ENCODE results near the gene UBAP1L.
"Not testable (repeated sequence)": the region's sequence is repeated elsewhere in the genome, so short reads cannot be mapped to it uniquely, and the experiment has no call there.

Gene UBAP1L

GRCh38 chr15:65115086-65115485 is at the start of gene UBAP1L:
TSS of gene UBAP1L (minus strand) at chr15:65115200. CDS start at chr15:65106215, 8,985 bp downstream.
- Histone ChIP-seq H3K36me3 (peaks cover 96% of the 10 kb centered on the region), H3K4me1 (no peaks in the 10 kb centered on the region)
- no peak for TF ChIP-seq Cebpa-rat (IDR thresholded peaks at IDR 0.05)

GRCh38 chr15:65164139-65164538 is 49.1 kb upstream of the UBAP1L start:
- Histone ChIP-seq H3K27ac (no peak overlapping the region), H3K36me3 (peaks cover 80% of the 10 kb centered on the region), H3K27me3 (no peaks in the 10 kb centered on the region), H3K9ac (no peak overlapping the region), H3K4me2 (no peak overlapping the region), H3K4me1 (no peaks in the 10 kb centered on the region), H3K9me3 (no peaks in the 10 kb centered on the region), H4K20me1 (peaks cover 91% of the 10 kb centered on the region), H3K4me3 (no peak overlapping the region)
- TF ChIP-seq Cebpa-rat (IDR thresholded peaks at IDR 0.05), result no peak

More at GRCh38 chr15:65115086-65115485, at the start of gene UBAP1L:
- H3K9me3 ChIP-seq, result no peaks in the 10 kb centered on the region
- no peak within 1 kb of the TSS for H3K4me3 ChIP-seq
- H3K9ac ChIP-seq, result no peak within 1 kb of the TSS
- peaks cover 20% of the 10 kb centered on the region; the same call in 1 of the 2 replicates for H4K20me1 ChIP-seq
- H3K4me2 ChIP-seq, result no peak within 1 kb of the TSS
- H3K27me3 ChIP-seq, result no peaks in the 10 kb centered on the region
- no peak within 1 kb of the TSS for H3K27ac ChIP-seq

- Histone ChIP-seq H3K9me3 (no peaks in the 10 kb centered on the region), H3K9ac (no peak overlapping the region), H3K4me1 (no peaks in the 10 kb centered on the region), H3K27me3 (no peaks in the 10 kb centered on the region), H4K20me1 (peaks cover 93% of the 10 kb centered on the region), H3K27ac (no peak overlapping the region), H3K36me3 (peaks cover 86% of the 10 kb centered on the region), H3K4me2 (no peak overlapping the region), H3K4me3 (no peak overlapping the region)
- TF ChIP-seq Cebpa-rat (IDR thresholded peaks at IDR 0.05), result no peak
These were observed 48.0 kb upstream of the UBAP1L start for GRCh38 chr15:65163041-65163440.

- H3K4me1 ChIP-seq, result no peaks in the 10 kb centered on the region
- H3K27me3 ChIP-seq, result no peaks in the 10 kb centered on the region
- H3K4me2 ChIP-seq, result no peak overlapping the region
- H3K27ac ChIP-seq, result no peak overlapping the region
- peaks cover 43% of the 10 kb centered on the region for H4K20me1 ChIP-seq
- no peak overlapping the region for H3K9ac ChIP-seq
- TF ChIP-seq Cebpa-rat (IDR thresholded peaks at IDR 0.05), result no peak
- H3K4me3 ChIP-seq, result no peak overlapping the region
- H3K36me3 ChIP-seq, result peaks cover 90% of the 10 kb centered on the region
- H3K9me3 ChIP-seq, result no peaks in the 10 kb centered on the region
These were observed 41.7 kb upstream of the UBAP1L start for GRCh38 chr15:65156692-65157091.

- Histone ChIP-seq H3K4me1 (no peaks in the 10 kb centered on the region), H3K4me3 (no peak overlapping the region), H3K27me3 (no peaks in the 10 kb centered on the region), H3K27ac (no peak overlapping the region), H3K9me3 (no peaks in the 10 kb centered on the region), H4K20me1 (peaks cover 24% of the 10 kb centered on the region), H3K9ac (no peak overlapping the region), H3K4me2 (no peak overlapping the region), H3K36me3 (peaks cover 98% of the 10 kb centered on the region)
- peak; percentile 49; the same call in 1 of the 2 replicates for TF ChIP-seq Cebpa-rat (IDR thresholded peaks at IDR 0.05)
These were observed 39.7 kb upstream of the UBAP1L start for GRCh38 chr15:65154720-65155119.

- Histone ChIP-seq H3K27ac (no peak overlapping the region), H3K36me3 (peaks cover 75% of the 10 kb centered on the region)
- TF ChIP-seq Cebpa-rat (IDR thresholded peaks at IDR 0.05), result no peak
These were observed 32.9 kb upstream of the UBAP1L start for GRCh38 chr15:65147902-65148301.

GRCh38 chr15:65146438-65146837 is 31.4 kb upstream of the UBAP1L start:
- Histone ChIP-seq H3K4me2 (no peak overlapping the region), H3K4me1 (no peaks in the 10 kb centered on the region), H4K20me1 (no peaks in the 10 kb centered on the region), H3K36me3 (peaks cover 61% of the 10 kb centered on the region), H3K27me3 (no peaks in the 10 kb centered on the region), H3K9me3 (no peaks in the 10 kb centered on the region), H3K27ac (no peak overlapping the region), H3K9ac (no peak overlapping the region), H3K4me3 (no peak overlapping the region)
- no peak for TF ChIP-seq Cebpa-rat (IDR thresholded peaks at IDR 0.05)

More at GRCh38 chr15:65147902-65148301, 32.9 kb upstream of the UBAP1L start:
- Histone ChIP-seq H3K9ac (no peak overlapping the region), H3K4me2 (no peak overlapping the region), H3K4me3 (no peak overlapping the region), H3K27me3 (no peaks in the 10 kb centered on the region), H4K20me1 (no peaks in the 10 kb centered on the region), H3K9me3 (no peaks in the 10 kb centered on the region), H3K4me1 (no peaks in the 10 kb centered on the region)

- not testable (repeated sequence) for H4K20me1 ChIP-seq, H3K27me3 ChIP-seq, H3K36me3 ChIP-seq, H3K4me1 ChIP-seq, H3K4me3 ChIP-seq, H3K4me2 ChIP-seq, H3K9ac ChIP-seq, H3K27ac ChIP-seq
- peaks cover 33% of the 10 kb centered on the region for H3K9me3 ChIP-seq
These were observed 23.6 kb upstream of the UBAP1L start for GRCh38 chr15:65138631-65139030.

- H4K20me1 ChIP-seq, H3K4me1 ChIP-seq, H3K4me3 ChIP-seq, H3K27me3 ChIP-seq, H3K9ac ChIP-seq, H3K4me2 ChIP-seq, H3K36me3 ChIP-seq, H3K27ac ChIP-seq: not testable (repeated sequence)
- H3K9me3 ChIP-seq, result peaks cover 33% of the 10 kb centered on the region
These were observed 22.9 kb upstream of the UBAP1L start for GRCh38 chr15:65137893-65138292.

GRCh38 chr15:65137089-65137488 is 22.1 kb upstream of the UBAP1L start:
- not testable (repeated sequence) for H3K36me3 ChIP-seq, H3K4me3 ChIP-seq, H3K4me2 ChIP-seq, H3K27me3 ChIP-seq, H3K9ac ChIP-seq, H3K27ac ChIP-seq
- peaks cover 33% of the 10 kb centered on the region for H3K9me3 ChIP-seq
- H4K20me1 ChIP-seq, result peaks cover 13% of the 10 kb centered on the region
- H3K4me1 ChIP-seq, result peaks cover 11% of the 10 kb centered on the region

- Histone ChIP-seq H3K27me3 (no peaks in the 10 kb centered on the region), H3K4me1 (peaks cover 24% of the 10 kb centered on the region), H3K4me2 (peak overlapping the region; percentile 97), H3K9me3 (peaks cover 33% of the 10 kb centered on the region), H3K9ac (no peak overlapping the region), H3K4me3 (peak overlapping the region; percentile 90), H4K20me1 (peaks cover 37% of the 10 kb centered on the region), H3K36me3 (peaks cover 21% of the 10 kb centered on the region), H3K27ac (no peak overlapping the region)
- no peak for TF ChIP-seq Cebpa-rat (IDR thresholded peaks at IDR 0.05)
These were observed 19.5 kb upstream of the UBAP1L start for GRCh38 chr15:65134538-65134937.
